GM12873 (cell line): ENCODE results near the gene SCG3.
A peak's percentile ranks its signal among the peaks of the same experiment; 100 is the strongest.

Experiments
- TF ChIP-seq, protein P1 (sequence below): IDR thresholded peaks from 2 replicates; pipeline ENCODE4 v1.5.1; 2012; ENCODE audit warnings: low read depth, mild to moderate bottlenecking, moderate library complexity, low read length, control low read depth; ENCODE audit not compliant: insufficient read depth; ENCODE audit errors: missing control alignments

The SCG3 gene

DNA sequence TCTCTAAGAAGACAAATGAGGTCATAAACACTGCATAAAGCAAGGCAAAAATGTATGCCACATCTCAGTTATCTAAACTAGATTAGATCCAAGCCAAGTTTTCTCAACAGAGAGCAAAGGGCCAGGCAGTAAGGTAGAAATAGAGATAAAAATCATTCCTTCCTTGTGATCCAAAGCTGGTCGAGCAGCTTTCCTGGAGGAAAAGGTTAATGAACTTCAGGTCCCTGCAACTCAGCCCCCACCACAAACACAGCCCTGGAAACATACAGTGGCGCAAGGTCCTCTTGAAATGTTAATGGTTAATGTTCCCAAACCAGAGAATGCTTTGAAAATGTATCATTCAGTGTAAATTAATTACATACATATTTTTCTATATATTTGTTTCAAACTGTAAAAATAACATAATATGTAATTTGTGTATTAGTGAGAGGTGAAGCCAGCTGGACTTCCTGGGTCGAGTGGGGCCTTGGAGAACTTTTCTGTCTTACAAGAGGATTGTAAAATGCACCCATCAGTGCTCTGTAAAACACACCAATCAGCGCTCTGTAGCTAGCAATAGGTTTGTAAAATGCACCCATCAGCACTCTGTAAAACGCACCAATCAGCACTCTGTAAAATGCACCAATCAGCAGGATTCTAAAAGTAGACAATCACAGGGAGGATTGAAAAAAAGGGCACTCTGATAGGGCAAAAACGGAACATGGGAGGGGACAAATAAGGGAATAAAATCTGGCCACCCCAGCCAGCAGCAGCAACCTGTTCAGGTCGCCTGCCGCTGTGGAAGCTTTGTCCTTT lies 39.1 kb downstream of the SCG3 start:
- TF ChIP-seq, protein P1, sequence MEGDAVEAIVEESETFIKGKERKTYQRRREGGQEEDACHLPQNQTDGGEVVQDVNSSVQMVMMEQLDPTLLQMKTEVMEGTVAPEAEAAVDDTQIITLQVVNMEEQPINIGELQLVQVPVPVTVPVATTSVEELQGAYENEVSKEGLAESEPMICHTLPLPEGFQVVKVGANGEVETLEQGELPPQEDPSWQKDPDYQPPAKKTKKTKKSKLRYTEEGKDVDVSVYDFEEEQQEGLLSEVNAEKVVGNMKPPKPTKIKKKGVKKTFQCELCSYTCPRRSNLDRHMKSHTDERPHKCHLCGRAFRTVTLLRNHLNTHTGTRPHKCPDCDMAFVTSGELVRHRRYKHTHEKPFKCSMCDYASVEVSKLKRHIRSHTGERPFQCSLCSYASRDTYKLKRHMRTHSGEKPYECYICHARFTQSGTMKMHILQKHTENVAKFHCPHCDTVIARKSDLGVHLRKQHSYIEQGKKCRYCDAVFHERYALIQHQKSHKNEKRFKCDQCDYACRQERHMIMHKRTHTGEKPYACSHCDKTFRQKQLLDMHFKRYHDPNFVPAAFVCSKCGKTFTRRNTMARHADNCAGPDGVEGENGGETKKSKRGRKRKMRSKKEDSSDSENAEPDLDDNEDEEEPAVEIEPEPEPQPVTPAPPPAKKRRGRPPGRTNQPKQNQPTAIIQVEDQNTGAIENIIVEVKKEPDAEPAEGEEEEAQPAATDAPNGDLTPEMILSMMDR = no peak

DNA sequence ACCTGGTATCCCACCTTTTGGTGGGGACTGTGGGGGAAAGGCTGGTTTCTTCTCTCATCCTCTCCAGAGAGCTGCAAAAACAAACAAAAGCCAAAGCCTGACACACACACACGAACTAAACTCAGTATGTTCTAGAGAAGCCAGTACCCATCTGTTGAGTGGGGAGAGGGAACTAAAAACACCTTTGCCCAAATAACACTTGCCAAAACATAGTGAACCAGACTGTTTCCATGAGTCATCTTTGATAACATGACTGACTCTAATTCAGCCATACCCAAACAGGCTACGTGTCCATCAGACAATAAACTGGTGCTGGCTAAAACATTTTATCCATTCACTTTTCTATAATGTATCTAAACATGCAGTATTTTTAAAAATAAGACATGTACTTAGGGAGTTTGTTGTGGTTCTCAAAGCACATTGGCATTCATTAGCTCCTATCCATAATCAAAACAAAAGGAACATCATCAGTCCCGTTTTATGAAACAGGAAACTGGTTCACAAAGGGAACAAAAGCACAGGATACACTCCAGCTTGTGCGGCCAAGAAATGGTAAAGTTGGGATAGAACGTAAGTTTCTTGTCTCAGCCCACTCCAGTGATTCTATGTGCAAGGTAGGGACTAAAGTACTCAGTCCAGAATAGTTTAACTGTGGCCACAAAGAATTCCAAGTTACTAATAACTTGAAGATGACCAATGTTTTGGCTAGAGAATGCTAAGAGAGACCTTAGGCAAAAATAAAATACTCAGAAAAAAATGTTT lies 40.1 kb downstream of the SCG3 start:
- TF ChIP-seq, protein P1 = no peak

DNA sequence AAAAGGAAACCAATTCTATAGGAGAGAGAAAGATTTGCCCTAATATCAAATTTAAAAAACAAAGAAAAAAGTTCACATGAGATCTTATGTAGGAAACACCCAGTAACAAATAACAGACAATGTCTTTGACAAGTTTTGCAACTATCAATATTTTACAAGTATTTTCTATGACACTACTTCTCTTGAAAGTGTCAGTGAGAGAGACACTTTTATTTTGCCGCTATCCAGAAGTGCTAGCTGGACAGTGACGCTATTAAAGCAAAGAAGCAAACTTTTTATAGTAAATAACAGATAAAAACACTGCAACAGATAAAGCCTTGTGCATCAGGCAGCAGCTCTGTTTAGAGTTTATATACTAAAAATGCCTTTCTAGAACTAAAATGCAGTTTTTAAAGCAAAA lies 42.9 kb downstream of the SCG3 start:
- TF ChIP-seq, protein P1 = no peak

DNA sequence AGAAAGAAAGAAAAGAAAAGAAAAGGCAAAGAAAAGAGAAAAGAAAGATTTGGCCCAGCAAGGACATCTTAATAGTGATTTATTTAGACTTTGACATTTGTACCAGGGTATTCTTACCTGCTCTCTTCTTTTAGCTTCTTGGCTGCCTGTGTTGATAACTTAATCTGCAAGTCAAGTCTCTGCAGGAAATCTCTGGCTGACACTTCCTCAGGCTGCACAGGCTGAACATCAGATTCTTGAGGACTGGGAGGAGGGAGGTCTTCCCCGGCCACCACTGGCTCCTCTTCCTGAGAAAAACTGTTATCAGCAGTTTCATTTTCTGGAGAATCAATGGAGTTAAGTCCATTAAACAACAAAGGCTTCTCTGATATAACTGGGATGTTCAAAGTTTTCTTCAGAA lies 43.4 kb downstream of the SCG3 start:
- TF ChIP-seq, protein P1 = no peak

DNA sequence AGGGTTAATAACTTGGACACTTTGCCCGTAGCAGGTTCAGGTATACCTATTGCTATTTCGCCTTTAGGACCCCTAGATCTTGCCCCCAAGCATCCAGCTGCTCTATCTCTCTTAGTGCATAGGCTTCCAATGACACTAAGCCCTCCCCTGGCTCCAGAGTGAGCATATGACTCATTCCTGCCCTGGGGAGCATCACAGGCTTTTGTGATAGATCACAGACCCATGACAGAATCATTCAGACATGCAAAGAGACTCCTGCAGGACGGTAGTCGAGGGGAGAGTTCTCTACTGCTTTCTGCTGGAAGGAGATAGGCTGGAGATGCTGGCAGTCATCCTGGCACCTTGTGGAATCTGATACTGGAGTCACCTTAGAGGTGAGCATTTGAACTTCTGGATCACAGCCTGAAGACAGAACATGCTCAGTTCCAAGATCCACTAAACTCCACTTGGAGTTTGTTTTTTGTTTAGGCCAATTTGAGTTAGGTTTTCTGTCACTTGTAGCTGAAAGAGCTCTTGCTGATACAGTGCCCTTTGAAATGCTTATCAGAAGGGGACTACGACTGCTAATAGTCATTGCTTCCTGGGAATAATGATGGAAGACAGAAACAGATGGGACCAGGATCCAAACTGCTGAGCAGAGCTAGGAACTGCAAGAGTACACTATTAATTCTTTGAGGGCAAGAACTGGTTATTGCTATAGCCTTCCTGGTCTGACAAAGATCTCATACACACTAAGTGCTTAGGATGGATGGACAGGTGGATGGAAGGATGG lies 45.2 kb downstream of the SCG3 start:
- TF ChIP-seq, protein P1 = no peak

DNA sequence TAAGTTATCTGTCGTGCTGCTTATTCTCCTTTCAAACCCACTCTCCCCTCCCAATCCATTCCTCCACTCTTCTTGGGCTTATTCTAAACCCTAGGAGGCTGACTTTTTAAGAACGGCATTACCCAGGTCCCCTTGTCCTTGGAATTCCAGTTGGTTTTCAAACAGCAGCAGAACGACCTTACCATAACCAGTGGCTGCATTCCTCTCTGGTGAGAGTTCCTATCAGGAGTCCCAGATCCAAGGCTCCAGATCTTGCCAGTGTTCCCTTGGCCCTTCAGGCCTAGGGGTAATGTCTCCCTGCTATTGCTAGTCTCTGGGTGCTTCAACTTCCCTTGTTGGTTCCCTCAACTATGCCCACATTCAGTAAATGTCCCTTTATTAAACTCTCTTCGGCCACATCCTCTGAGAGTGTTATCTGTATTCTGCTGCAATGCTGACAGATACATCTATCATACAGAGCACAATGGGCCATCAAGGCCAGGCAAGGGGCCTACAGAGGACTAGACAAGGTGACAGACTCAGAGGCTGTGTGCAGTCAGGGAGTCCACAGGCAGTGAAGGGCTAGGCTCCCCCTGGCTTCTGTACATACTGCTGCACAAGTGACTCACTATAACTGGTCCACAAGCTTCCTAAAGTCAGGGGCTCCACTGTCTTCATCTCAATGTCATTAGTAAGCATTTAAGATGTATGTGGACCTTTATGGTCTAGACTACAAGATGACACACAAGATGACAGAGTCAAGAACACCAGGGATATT lies 46.0 kb downstream of the SCG3 start:
- TF ChIP-seq, protein P1 = peak; percentile 55
